Heart left ventricle (tissue), 16 donors: Measurements from ENCODE around the gene SCN2B. TPM values are rescaled to one million over a fixed set of nuclear protein-coding genes. Genes with fewer than 3 reads are reported as not detected.

ENCODE experiments used
- ATAC-seq, 4 donors: fragments of 200-7000 bp; cut with Tn5 transposase; one replicate each; pipeline ENCODE4 v1.9.1; 2020 to 2022; ENCODE audit warnings: moderate library complexity in 4 of 4, mild to moderate bottlenecking in 3 of 4, moderate number of reproducible peaks in 1 of 4
- DNase-seq, 5 donors: peaks; one replicate each; pipeline ENCODE4 v3.0.0-alpha.2; 2020
- H3K27ac ChIP-seq, 12 donors: fragments of 200-600 bp; sonication (generic) in 4 of 12; one replicate each; pipeline versions ENCODE4 v1.5.0 to v1.8.0; 2016 to 2022; ENCODE audit warnings: mild to moderate bottlenecking in 2 of 12
- H3K27me3 ChIP-seq, 9 donors: fragments of 200-600 bp; sonication (generic) in 2 of 9; one replicate each; pipeline versions ENCODE4 v1.5.1 to v1.8.0; 2016 to 2022; ENCODE audit warnings: mild to moderate bottlenecking in 3 of 9
- H3K36me3 ChIP-seq, 9 donors: fragments of 200-600 bp; sonication (generic) in 2 of 9; one replicate each; pipeline versions ENCODE4 v1.5.0 to v1.8.0; 2018 to 2022; ENCODE audit warnings: mild to moderate bottlenecking in 2 of 9
- H3K4me1 ChIP-seq, 12 donors: fragments of 200-600 bp; sonication (generic) in 4 of 12; one replicate each; pipeline versions ENCODE4 v1.5.0 to v1.8.0; 2016 to 2022; ENCODE audit warnings: mild to moderate bottlenecking in 3 of 12
- H3K4me3 ChIP-seq, 12 donors: fragments of 200-600 bp; sonication (generic) in 4 of 12; one replicate each; pipeline versions ENCODE4 v1.5.0 to v1.8.0; 2017 to 2022; ENCODE audit warnings: mild to moderate bottlenecking in 9 of 12, moderate library complexity in 4 of 12
- H3K9me3 ChIP-seq, 12 donors: fragments of 200-600 bp; sonication (generic) in 4 of 12; one replicate each; pipeline versions ENCODE4 v1.5.0 to v1.8.0; 2016 to 2022; ENCODE audit warnings: mild to moderate bottlenecking in 1 of 12
- CTCF ChIP-seq, 12 donors: fragments of 200-600 bp; sonication (generic) in 4 of 12; IDR thresholded peaks; one replicate each; pipeline versions ENCODE4 v1.5.0 to v1.8.0; 2018 to 2022; ENCODE audit warnings: antibody characterized with exemption in 12 of 12, mild to moderate bottlenecking in 5 of 12
- POLR2A ChIP-seq, 2 donors: fragments of 450-650 bp; IDR thresholded peaks; one replicate each; pipeline ENCODE4 v1.6.1; 2017; ENCODE audit warnings: antibody characterized with exemption in 2 of 2, mild to moderate bottlenecking in 2 of 2, moderate library complexity in 2 of 2
- WGBS, 4 donors: extraction: QIAGEN DNeasy Blood & Tissue Kit in 2 of 4; methylation state at CpG; one replicate each; pipeline versions ENCODE4 v1.1.5 to v1.1.7; 2013 to 2018; 5-methylcytosine and 5-hydroxymethylcytosine counted together
- intact Hi-C, 10 donors: fragments of 100-400 bp; cut with DNase I; formaldehyde crosslinking; loops; one replicate each; pipeline versions ENCODE4 v1.11.1 to v1.14.2; 2022
- polyA plus RNA-seq, 2 donors: library from polyadenylated mRNA; stranded (reverse); fragments of 200-250 nt; gene quantifications; one replicate each; pipeline ENCODE4 v1.2.3, GENCODE V29; 2013
- total RNA-seq, 9 donors: library from RNA; depleted of rRNA in 2 of 9; stranded (reverse); fragments of >200 nt in 2 of 9; fragmentation: NEBNext Ultra II Directional in 3 of 9; extraction: Animal tissue kit (Norgen Biotek cat#: 25700) in 3 of 9; gene quantifications; one replicate each; pipeline versions ENCODE4 v1.1.0 to v1.2.4, GENCODE V29; 2016 to 2023
- donor health status: ischemic (EF 13 %, LVEDD 7.1; RV severe dilation, severe dysfunction).
- donor health status: healthy with polysubstance abuse.
- donor health status: DM: no; HTN: yes; CAD: no.
- donor health status: DM: no; HTN: no; CAD: no.
- donor health status: ischemic (EF 25% LVEDD 6.9; RV normal size, moderate dysfunction).
- donor health status: ischemic (EF 25% LVEDD 5.7; RV mildly dilated, moderate dysfunction).
- donor health status: healthy.
- donor health status: DM: yes; HTN: yes; CAD: no.
- donor health status: ischemic (EF 35%, LVEDD 5.7; RV mildly dilated, moderate dysfunction).
- donor health status: nonischemic (EF 11% LVEDD 7.7; RV severe dilation, severe dysfunction).
- donor health status: DM: yes; HTN: yes; CAD: no.
- donor health status: PGD.
- donor health status: ischemic (EF 29% LVEDD 5.4; RV normal size, mild dysfunction).
- donor health status: nonischemic (EF 23%, LVEDD 6.1; RV moderate dilation, normal function).

SCN2B gene
- total and polyA plus RNA-seq, 11 donors: 3.6 to 32.5 (median 11.8) TPM

- ATAC-seq (no peak), DNase-seq (no peak)
- TF ChIP-seq POLR2A (IDR thresholded peaks at IDR 0.05) (no peak), CTCF (IDR thresholded peaks at IDR 0.05) (no peak)
- H3K9me3 ChIP-seq: no peaks in the 10 kb centered on the region
- H3K36me3 ChIP-seq: no peaks in the 10 kb centered on the region
- intact Hi-C loops: no loop called here
- H3K27ac ChIP-seq: no peak overlapping the region
- no peaks in the 10 kb centered on the region for H3K27me3 ChIP-seq
- 86 to 93% (median 92%) methylated on average over 11 of the region's 11 CpGs for WGBS, 4 donors
- H3K4me1 ChIP-seq: peaks cover 0 to 21% (median 7%) of the 10 kb centered on the region in 12 donors
- H3K4me3 ChIP-seq: no peak overlapping the region
These were observed 63.6 kb downstream of the SCN2B start for GRCh38 chr11:118112711-118113430.

Other genes with a start within 250 kb of the SCN2B start
- under 1 TPM in 4 of 9 donors, not detected in 5; 0.06 to 0.51 (median 0.25) TPM for gene TMPRSS13, start 247.2 kb downstream of the SCN2B start, total RNA-seq
- gene TMPRSS13, start 247.2 kb downstream of the SCN2B start, polyA plus RNA-seq: under 1 TPM; 0.03 to 0.08 TPM
- gene IL10RA, start 190.2 kb downstream of the SCN2B start, total RNA-seq: 10 to 100 TPM in 2 of 9 donors, 1 to 10 TPM in 7; 2.1 to 49.0 (median 6.3) TPM
- gene IL10RA, start 190.2 kb downstream of the SCN2B start, polyA plus RNA-seq: 1 to 10 TPM; 3.7 to 3.9 TPM
- gene TMPRSS4, start 99.6 kb downstream of the SCN2B start, total RNA-seq: under 1 TPM in 3 of 9 donors, not detected in 6; 0.13 to 0.39 (median 0.32) TPM
- gene TMPRSS4, start 99.6 kb downstream of the SCN2B start, polyA plus RNA-seq: under 1 TPM in 1 of 2 donors, not detected in 1; 0.26 TPM
- gene SMIM35, start 89.7 kb downstream of the SCN2B start, total RNA-seq: under 1 TPM in 1 of 9 donors, not detected in 8; 0.21 TPM
- gene SMIM35, start 89.7 kb downstream of the SCN2B start, polyA plus RNA-seq: not detected
- 10 to 100 TPM in 6 of 9 donors, 1 to 10 TPM in 3; 2.1 to 16.9 (median 12.7) TPM for gene SCN4B, start 23.8 kb downstream of the SCN2B start, total RNA-seq
- gene SCN4B, start 23.8 kb downstream of the SCN2B start, polyA plus RNA-seq: 1 to 10 TPM; 6.4 to 8.6 TPM
- gene JAML, start 48.4 kb upstream of the SCN2B start, total RNA-seq: 10 to 100 TPM in 2 of 9 donors, 1 to 10 TPM in 6, under 1 TPM in 1; 0.90 to 18.4 (median 2.0) TPM
- gene JAML, start 48.4 kb upstream of the SCN2B start, polyA plus RNA-seq: 1 to 10 TPM; 1.4 to 1.6 TPM
- 1 to 10 TPM; 1.3 to 6.2 (median 3.3) TPM for gene MPZL3, start 75.7 kb upstream of the SCN2B start, total RNA-seq
- gene MPZL3, start 75.7 kb upstream of the SCN2B start, polyA plus RNA-seq: 1 to 10 TPM; 1.3 to 4.2 TPM
- gene MPZL2, start 87.7 kb upstream of the SCN2B start, total RNA-seq: 10 to 100 TPM in 7 of 9 donors, 1 to 10 TPM in 2; 8.3 to 29.6 (median 13.2) TPM
- 1 to 10 TPM; 7.4 to 7.7 TPM for gene MPZL2, start 87.7 kb upstream of the SCN2B start, polyA plus RNA-seq
- 10 to 100 TPM in 1 of 9 donors, 1 to 10 TPM in 1, under 1 TPM in 6, not detected in 1; 0.17 to 12.0 (median 0.57) TPM for gene CD3E, start 128.1 kb upstream of the SCN2B start, total RNA-seq
- gene CD3E, start 128.1 kb upstream of the SCN2B start, polyA plus RNA-seq: under 1 TPM; 0.25 to 0.38 TPM
- 10 to 100 TPM in 1 of 9 donors, 1 to 10 TPM in 3, not detected in 5; 1.5 to 11.2 (median 3.6) TPM for gene CD3D, start 166.1 kb upstream of the SCN2B start, total RNA-seq
- under 1 TPM; 0.38 to 0.55 TPM for gene CD3D, start 166.1 kb upstream of the SCN2B start, polyA plus RNA-seq
- 1 to 10 TPM in 2 of 9 donors, under 1 TPM in 4, not detected in 3; 0.26 to 4.3 (median 0.41) TPM for gene CD3G, start 167.7 kb upstream of the SCN2B start, total RNA-seq
- gene CD3G, start 167.7 kb upstream of the SCN2B start, polyA plus RNA-seq: under 1 TPM in 1 of 2 donors, not detected in 1; 0.10 TPM
- 10 to 100 TPM; 35.6 to 50.3 (median 40.9) TPM for gene UBE4A, start 183.0 kb upstream of the SCN2B start, total RNA-seq
- 10 to 100 TPM; 13.0 to 23.4 TPM for gene UBE4A, start 183.0 kb upstream of the SCN2B start, polyA plus RNA-seq
- 100 to 1,000 TPM in 8 of 9 donors, 10 to 100 TPM in 1; 96.4 to 702 (median 559) TPM for gene ATP5MG, start 225.0 kb upstream of the SCN2B start, total RNA-seq
- gene ATP5MG, start 225.0 kb upstream of the SCN2B start, polyA plus RNA-seq: 100 to 1,000 TPM; 299 to 843 TPM